ENCODE data around the gene ORAI1. TPM values are rescaled to one million over a fixed set of nuclear protein-coding genes. Genes with fewer than 3 reads are reported as not detected.
"Not testable (repeated sequence)": the region's sequence is repeated elsewhere in the genome, so short reads cannot be mapped to it uniquely, and the experiment has no call there.

Gene ORAI1
- total and polyA plus RNA-seq, 9 donors = 12.2 to 46.8 (median 40.7) TPM

DNA sequence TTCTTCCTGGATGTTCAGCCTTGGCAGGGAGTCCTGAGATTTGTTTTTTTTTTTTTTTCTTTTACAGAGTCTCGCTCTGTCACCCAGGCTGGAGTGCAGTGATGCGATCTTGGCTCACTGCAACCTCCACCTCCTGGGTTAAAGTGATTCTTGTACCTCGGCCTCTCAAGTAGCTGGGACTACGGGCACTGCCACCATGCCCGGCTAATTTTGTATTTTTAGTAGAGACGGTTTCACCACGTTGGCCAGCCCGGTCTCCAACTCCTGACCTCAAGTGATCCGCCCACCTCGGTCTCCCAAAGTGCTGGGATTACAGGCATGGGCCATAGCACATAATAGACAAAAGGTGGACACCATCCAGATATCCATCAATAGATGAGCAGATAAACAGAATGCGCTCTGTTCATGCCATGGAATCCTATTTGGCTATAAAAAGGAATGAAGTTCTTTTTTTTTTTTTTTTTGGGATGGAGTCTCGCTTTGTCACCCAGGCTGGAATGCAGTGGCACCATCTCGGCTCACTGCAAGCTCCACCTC is 53.4 kb downstream of the ORAI1 start:
- H3K4me3 ChIP-seq (ENCODE audit: low read length); H3K27ac ChIP-seq (ENCODE audit: low read length); H3K27me3 ChIP-seq (ENCODE audit: control insufficient read depth, insufficient read depth, low read length); H3K36me3 ChIP-seq (ENCODE audit: control insufficient read depth, insufficient read depth, low read length); DNase-seq; H3K9me3 ChIP-seq (replicated peaks; ENCODE audit: control insufficient read depth, low read depth, low read length): not testable (repeated sequence)
- peaks cover 13% of the 10 kb centered on the region for H3K4me1 ChIP-seq (ENCODE audit: control insufficient read depth, insufficient read depth, low read length)
- 78% methylated on average over 7 of the region's 13 CpGs for WGBS (ENCODE audit: insufficient coverage)

DNA sequence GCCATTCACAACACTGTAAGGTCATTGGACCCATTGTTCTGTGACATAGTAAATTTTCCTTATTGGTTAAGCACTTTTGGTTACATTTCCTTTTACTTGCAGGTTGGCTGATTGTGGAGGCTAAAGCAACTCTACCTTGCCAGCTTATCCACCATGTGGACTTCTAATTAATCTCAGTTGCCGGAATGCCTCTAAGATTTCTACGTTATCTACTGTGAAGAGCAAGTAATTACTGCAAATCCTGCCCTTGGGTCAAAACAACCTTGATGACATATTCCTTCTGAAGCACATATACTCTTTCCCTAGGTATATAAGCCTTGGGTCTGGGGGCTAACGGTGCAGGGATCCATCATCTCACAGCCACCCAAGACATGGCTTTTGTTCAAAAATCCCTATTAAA is 62.6 kb downstream of the ORAI1 start:
- DNase-seq = no peak
- no peak overlapping the region for H3K27ac ChIP-seq (ENCODE audit: low read length)
- WGBS (ENCODE audit: insufficient coverage) = no CpG with 5 or more reads among the region's 3 CpGs
- H3K4me3 ChIP-seq (ENCODE audit: low read length) = no peak overlapping the region
- H3K36me3 ChIP-seq (ENCODE audit: control insufficient read depth, insufficient read depth, low read length) = no peaks in the 10 kb centered on the region
- peaks cover 4% of the 10 kb centered on the region for H3K27me3 ChIP-seq (ENCODE audit: control insufficient read depth, insufficient read depth, low read length)
- H3K9me3 ChIP-seq (replicated peaks; ENCODE audit: control insufficient read depth, low read depth, low read length) = no peaks in the 10 kb centered on the region
- peaks cover 3% of the 10 kb centered on the region for H3K4me1 ChIP-seq (ENCODE audit: control insufficient read depth, insufficient read depth, low read length)

DNA sequence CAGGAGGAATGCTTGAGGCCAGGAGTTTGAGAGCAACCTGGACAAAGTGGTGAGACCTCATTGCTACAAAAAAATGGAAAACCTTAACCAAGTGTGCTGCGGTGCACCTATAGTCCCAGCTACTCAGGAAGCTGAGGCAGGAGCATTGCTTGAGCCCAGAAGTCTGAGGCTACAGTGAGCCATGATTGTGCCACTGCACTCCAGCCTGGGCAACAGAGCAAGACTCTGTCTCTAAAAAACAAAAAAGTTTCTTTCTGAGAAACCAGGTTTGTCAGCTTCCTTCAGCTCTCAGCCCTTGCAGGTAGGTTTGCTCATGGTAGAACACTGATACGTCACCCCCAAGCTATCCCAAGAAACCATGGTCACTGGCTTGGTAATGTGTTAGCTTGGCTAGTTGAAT is 63.1 kb downstream of the ORAI1 start:
- H3K36me3 ChIP-seq (ENCODE audit: control insufficient read depth, insufficient read depth, low read length) = no peaks in the 10 kb centered on the region
- peaks cover 4% of the 10 kb centered on the region for H3K27me3 ChIP-seq (ENCODE audit: control insufficient read depth, insufficient read depth, low read length)
- no peak overlapping the region for H3K4me3 ChIP-seq (ENCODE audit: low read length)
- no peaks in the 10 kb centered on the region for H3K9me3 ChIP-seq (replicated peaks; ENCODE audit: control insufficient read depth, low read depth, low read length)
- no peak overlapping the region for H3K27ac ChIP-seq (ENCODE audit: low read length)
- WGBS (ENCODE audit: insufficient coverage) = 100% methylated on average over 1 of the region's 2 CpGs
- no peak for DNase-seq
- peaks cover 3% of the 10 kb centered on the region for H3K4me1 ChIP-seq (ENCODE audit: control insufficient read depth, insufficient read depth, low read length)

Other genes starting within 250 kb of the ORAI1 start
- 33.7 TPM for gene RNF34, start 226.4 kb upstream of the ORAI1 start, total RNA-seq
- 10 to 100 TPM; 24.0 to 30.9 (median 27.5) TPM for gene RNF34, start 226.4 kb upstream of the ORAI1 start, polyA plus RNA-seq (ENCODE audit: insufficient read depth in 1 of 8, insufficient read length in 8 of 8, low replicate concordance in 1 of 8)
- gene KDM2B, start 45.5 kb upstream of the ORAI1 start, total RNA-seq = 15.3 TPM
- 10 to 100 TPM; 19.8 to 27.3 (median 23.3) TPM for gene KDM2B, start 45.5 kb upstream of the ORAI1 start, polyA plus RNA-seq (ENCODE audit: insufficient read depth in 1 of 8, insufficient read length in 8 of 8, low replicate concordance in 1 of 8)
- 0.13 TPM for gene MORN3, start 43.1 kb downstream of the ORAI1 start, total RNA-seq
- gene MORN3, start 43.1 kb downstream of the ORAI1 start, polyA plus RNA-seq (ENCODE audit: insufficient read depth in 1 of 8, insufficient read length in 8 of 8, low replicate concordance in 1 of 8) = under 1 TPM; 0.16 to 0.96 (median 0.23) TPM
- 10.2 TPM for gene TMEM120B, start 86.2 kb downstream of the ORAI1 start, total RNA-seq
- gene TMEM120B, start 86.2 kb downstream of the ORAI1 start, polyA plus RNA-seq (ENCODE audit: insufficient read depth in 1 of 8, insufficient read length in 8 of 8, low replicate concordance in 1 of 8) = 10 to 100 TPM; 13.1 to 28.1 (median 17.5) TPM
- gene RHOF, start 167.2 kb downstream of the ORAI1 start, total RNA-seq = 3.3 TPM
- 1 to 10 TPM; 1.2 to 3.5 (median 1.9) TPM for gene RHOF, start 167.2 kb downstream of the ORAI1 start, polyA plus RNA-seq (ENCODE audit: insufficient read depth in 1 of 8, insufficient read length in 8 of 8, low replicate concordance in 1 of 8)
- gene SETD1B, start 177.5 kb downstream of the ORAI1 start, total RNA-seq = 3.6 TPM
- 10 to 100 TPM in 5 of 8 donors, 1 to 10 TPM in 3; 6.6 to 13.4 (median 10.3) TPM for gene SETD1B, start 177.5 kb downstream of the ORAI1 start, polyA plus RNA-seq (ENCODE audit: insufficient read depth in 1 of 8, insufficient read length in 8 of 8, low replicate concordance in 1 of 8)
- 0.04 TPM for gene HPD, start 232.3 kb downstream of the ORAI1 start, total RNA-seq
- gene HPD, start 232.3 kb downstream of the ORAI1 start, polyA plus RNA-seq (ENCODE audit: insufficient read depth in 1 of 8, insufficient read length in 8 of 8, low replicate concordance in 1 of 8) = under 1 TPM in 4 of 8 donors, not detected in 4; 0.09 to 0.15 (median 0.12) TPM